ENCODE results near the gene OR2H2.

Gene OR2H2

GRCh38 chr6:29593199-29593855 is 8.4 kb downstream of the OR2H2 start:
- TF ChIP-seq CTCF (IDR thresholded peaks at IDR 0.05; ENCODE audit: extremely low read depth, missing control alignments) = no peak
- DNase-seq (ENCODE audit: low spot score) = no peak

- no peak for TF ChIP-seq CTCF (IDR thresholded peaks at IDR 0.05; ENCODE audit: extremely low read depth, missing control alignments)
- no peak for DNase-seq (ENCODE audit: low spot score)
Observed at GRCh38 chr6:29596381-29596900, 11.5 kb downstream of the OR2H2 start.

GRCh38 chr6:29597184-29597583 is 12.3 kb downstream of the OR2H2 start:
- no peak for DNase-seq (ENCODE audit: low spot score)
- no peak for TF ChIP-seq CTCF (IDR thresholded peaks at IDR 0.05; ENCODE audit: extremely low read depth, missing control alignments)

GRCh38 chr6:29598172-29598747 is 13.3 kb downstream of the OR2H2 start:
- no peak for TF ChIP-seq CTCF (IDR thresholded peaks at IDR 0.05; ENCODE audit: extremely low read depth, missing control alignments)
- no peak for DNase-seq (ENCODE audit: low spot score)

- peak; percentile 20 for TF ChIP-seq CTCF (IDR thresholded peaks at IDR 0.05; ENCODE audit: extremely low read depth, missing control alignments)
- DNase-seq (ENCODE audit: low spot score) = no peak
Observed at GRCh38 chr6:29602564-29603361, 17.8 kb downstream of the OR2H2 start.

GRCh38 chr6:29603456-29603855 is 18.5 kb downstream of the OR2H2 start:
- TF ChIP-seq CTCF (IDR thresholded peaks at IDR 0.05; ENCODE audit: extremely low read depth, missing control alignments) = no peak
- DNase-seq (ENCODE audit: low spot score) = no peak

GRCh38 chr6:29603930-29604329 is 19.0 kb downstream of the OR2H2 start:
- no peak for DNase-seq (ENCODE audit: low spot score)
- no peak for TF ChIP-seq CTCF (IDR thresholded peaks at IDR 0.05; ENCODE audit: extremely low read depth, missing control alignments)
